H9 (cell line): ENCODE results near the gene SCTR. TPM values are rescaled to one million over a fixed set of nuclear protein-coding genes. Genes with fewer than 3 reads are reported as not detected.

Experiments used
- DNase-seq: peaks from one replicate; pipeline ENCODE4 v3.0.0-alpha.2; 2017
- H2AFZ ChIP-seq: one replicate; pipeline ENCODE4 v1.6.1; 2013; ENCODE audit warnings: mild to moderate bottlenecking, low read length, control low read depth, moderate library complexity
- H2AK5ac ChIP-seq: 2 replicates; pipeline ENCODE4 v1.6.1; 2013; ENCODE audit warnings: low read length, control low read depth, mixed read lengths; ENCODE audit not compliant: insufficient read length
- H2BK120ac ChIP-seq: one replicate; pipeline ENCODE4 v1.6.1; 2013; ENCODE audit warnings: low read depth, mild to moderate bottlenecking, low read length, control low read depth, inconsistent platforms; ENCODE audit not compliant: poor library complexity, severe bottlenecking
- H2BK12ac ChIP-seq: 2 replicates; pipeline ENCODE4 v1.6.1; 2013; ENCODE audit warnings: low read length, control low read depth, mixed read lengths, low read depth; ENCODE audit not compliant: insufficient read length
- H2BK15ac ChIP-seq: 2 replicates; pipeline ENCODE4 v1.6.1; 2013; ENCODE audit warnings: low read depth, low read length, control low read depth
- H2BK20ac ChIP-seq: one replicate; pipeline ENCODE4 v1.6.1; 2013; ENCODE audit warnings: low read depth, mild to moderate bottlenecking, low read length, control low read depth, inconsistent platforms; ENCODE audit not compliant: poor library complexity, severe bottlenecking
- H2BK5ac ChIP-seq: 2 replicates; pipeline ENCODE4 v1.6.1; 2013; ENCODE audit warnings: low read length, control low read depth, mixed read lengths; ENCODE audit not compliant: insufficient read length
- H3K14ac ChIP-seq: 2 replicates; pipeline ENCODE4 v1.6.1; 2013; ENCODE audit warnings: low read length, control low read depth; ENCODE audit not compliant: insufficient read depth
- H3K18ac ChIP-seq: 2 replicates; pipeline ENCODE4 v1.6.1; 2013; ENCODE audit warnings: low read depth, mild to moderate bottlenecking, mixed read lengths, low read length, control low read depth; ENCODE audit not compliant: insufficient read length
- H3K23ac ChIP-seq: 2 replicates; pipeline ENCODE4 v1.6.1; 2013; ENCODE audit warnings: low read length, control low read depth, mixed read lengths, low read depth; ENCODE audit not compliant: insufficient read length
- H3K23me2 ChIP-seq: 2 replicates; pipeline ENCODE4 v1.6.1; 2013; ENCODE audit warnings: low read depth, mild to moderate bottlenecking, mixed read lengths, low read length, control low read depth; ENCODE audit not compliant: insufficient read length, poor library complexity, severe bottlenecking
- H3K27ac ChIP-seq: 2 replicates; pipeline ENCODE4 v1.5.1; 2013; ENCODE audit warnings: low read length, control low read depth, mixed read lengths, low read depth; ENCODE audit not compliant: insufficient read length
- H3K27me3 ChIP-seq: 2 replicates; pipeline ENCODE4 v1.6.1; 2013; ENCODE audit warnings: low read length, control low read depth, inconsistent platforms; ENCODE audit not compliant: insufficient read depth
- H3K4ac ChIP-seq: 2 replicates; pipeline ENCODE4 v1.6.1; 2013; ENCODE audit warnings: low read depth, mild to moderate bottlenecking, control low read depth, inconsistent platforms, low read length, moderate library complexity
- H3K4me1 ChIP-seq: 2 replicates; pipeline ENCODE4 v1.6.1; 2013; ENCODE audit warnings: low read length, control low read depth, inconsistent platforms; ENCODE audit not compliant: insufficient read depth
- H3K4me2 ChIP-seq: 2 replicates; pipeline ENCODE4 v1.6.1; 2013; ENCODE audit warnings: low read length, control low read depth, mixed read lengths; ENCODE audit not compliant: insufficient read length, insufficient read depth
- H3K56ac ChIP-seq: 2 replicates; pipeline ENCODE4 v1.6.1; 2013; ENCODE audit warnings: low read depth, mild to moderate bottlenecking, mixed read lengths, low read length, control low read depth; ENCODE audit not compliant: insufficient read length
- H3K79me1 ChIP-seq: 2 replicates; pipeline ENCODE4 v1.6.1; 2013; ENCODE audit warnings: low read depth, mild to moderate bottlenecking, moderate library complexity, low read length, control low read depth, inconsistent platforms; ENCODE audit not compliant: insufficient read depth, poor library complexity, severe bottlenecking
- H3K79me2 ChIP-seq: 2 replicates; pipeline ENCODE4 v1.6.1; 2013; ENCODE audit warnings: low read length, control low read depth, inconsistent platforms; ENCODE audit not compliant: insufficient read depth
- H3K9ac ChIP-seq: 2 replicates; pipeline ENCODE4 v1.6.1; 2013; ENCODE audit warnings: low read length, control low read depth, mixed read lengths; ENCODE audit not compliant: insufficient read length; ENCODE audit errors: extremely low read depth
- H3K9me3 ChIP-seq: one replicate; pipeline ENCODE4 v1.6.1; 2013; ENCODE audit warnings: low read depth, low read length, inconsistent platforms; ENCODE audit not compliant: control insufficient read depth
- H3T11ph ChIP-seq: one replicate; pipeline ENCODE4 v1.6.1; 2013; ENCODE audit warnings: mild to moderate bottlenecking, low read length, control low read depth, inconsistent platforms
- H4K20me1 ChIP-seq: one replicate; pipeline ENCODE4 v1.6.1; 2013; ENCODE audit not compliant: control insufficient read depth, insufficient read length, insufficient read depth
- H4K5ac ChIP-seq: 2 replicates; pipeline ENCODE4 v1.6.1; 2013; ENCODE audit warnings: low read depth, mild to moderate bottlenecking, mixed read lengths, low read length, control low read depth; ENCODE audit not compliant: insufficient read length
- H4K8ac ChIP-seq: replicated peaks from 2 replicates; pipeline ENCODE4 v1.6.1; 2013; ENCODE audit warnings: low read length, control low read depth, mixed read lengths, low read depth; ENCODE audit not compliant: insufficient read length
- H4K91ac ChIP-seq: 2 replicates; pipeline ENCODE4 v1.6.1; 2013; ENCODE audit warnings: low read depth, mild to moderate bottlenecking, moderate library complexity, mixed read lengths, low read length, control low read depth; ENCODE audit not compliant: insufficient read length
- H3K27ac Mint-ChIP-seq, 3 experiments: 2 replicates in 2 of 3; 3 replicates in 1 of 3; pipeline ENCODE4 v1.8.0; 2020 to 2021; ENCODE audit warnings: mixed read lengths in 3 of 3, mild to moderate bottlenecking in 1 of 3, moderate library complexity in 1 of 3
- H3K27me3 Mint-ChIP-seq: 2 replicates; pipeline ENCODE4 v1.8.0; 2021; ENCODE audit warnings: low read depth, mild to moderate bottlenecking, moderate library complexity, mixed read lengths
- H3K36me3 Mint-ChIP-seq, 3 experiments: 2 replicates in 2 of 3; 3 replicates in 1 of 3; pipeline ENCODE4 v1.8.0; 2020 to 2021; ENCODE audit warnings: low read depth in 3 of 3, mixed read lengths in 3 of 3; ENCODE audit not compliant: insufficient read depth in 1 of 3
- H3K4me1 Mint-ChIP-seq, 2 experiments: 2 replicates each; pipeline ENCODE4 v1.8.0; 2020; ENCODE audit warnings: mixed read lengths in 2 of 2
- H3K4me3 Mint-ChIP-seq, 2 experiments: 2 replicates in 1 of 2; 3 replicates in 1 of 2; pipeline ENCODE4 v1.8.0; 2020 to 2021; ENCODE audit warnings: mild to moderate bottlenecking in 2 of 2, mixed read lengths in 2 of 2, moderate library complexity in 1 of 2
- H3K9me3 Mint-ChIP-seq, 2 experiments: 2 replicates in 1 of 2; 3 replicates in 1 of 2; pipeline ENCODE4 v1.8.0; 2020; ENCODE audit warnings: mild to moderate bottlenecking in 2 of 2, mixed read lengths in 2 of 2, moderate library complexity in 1 of 2
- WGBS: extraction: QIAGEN DNeasy Blood & Tissue Kit; methylation state at CpG from one replicate; pipeline ENCODE4 v1.1.7; 2013; ENCODE audit warnings: missing lambda C conversion rate, low lambda C conversion rate, mixed read lengths; ENCODE audit not compliant: insufficient read length; ENCODE audit errors: extremely low coverage; 5-methylcytosine and 5-hydroxymethylcytosine counted together
- total RNA-seq: library from RNA; stranded (reverse); gene quantifications from 2 replicates; pipeline ENCODE4 v1.2.1, GENCODE V29; 2021
- TF ChIP-seq, protein P1 (sequence below): fragments of 200-600 bp; sonication (generic); conservative IDR thresholded peaks from 3 replicates; pipeline ENCODE4 v1.8.0; 2021; ENCODE audit warnings: antibody characterized with exemption, mild to moderate bottlenecking

SCTR gene
- total RNA-seq, 1 experiment from 2014 or later = not detected

DNA sequence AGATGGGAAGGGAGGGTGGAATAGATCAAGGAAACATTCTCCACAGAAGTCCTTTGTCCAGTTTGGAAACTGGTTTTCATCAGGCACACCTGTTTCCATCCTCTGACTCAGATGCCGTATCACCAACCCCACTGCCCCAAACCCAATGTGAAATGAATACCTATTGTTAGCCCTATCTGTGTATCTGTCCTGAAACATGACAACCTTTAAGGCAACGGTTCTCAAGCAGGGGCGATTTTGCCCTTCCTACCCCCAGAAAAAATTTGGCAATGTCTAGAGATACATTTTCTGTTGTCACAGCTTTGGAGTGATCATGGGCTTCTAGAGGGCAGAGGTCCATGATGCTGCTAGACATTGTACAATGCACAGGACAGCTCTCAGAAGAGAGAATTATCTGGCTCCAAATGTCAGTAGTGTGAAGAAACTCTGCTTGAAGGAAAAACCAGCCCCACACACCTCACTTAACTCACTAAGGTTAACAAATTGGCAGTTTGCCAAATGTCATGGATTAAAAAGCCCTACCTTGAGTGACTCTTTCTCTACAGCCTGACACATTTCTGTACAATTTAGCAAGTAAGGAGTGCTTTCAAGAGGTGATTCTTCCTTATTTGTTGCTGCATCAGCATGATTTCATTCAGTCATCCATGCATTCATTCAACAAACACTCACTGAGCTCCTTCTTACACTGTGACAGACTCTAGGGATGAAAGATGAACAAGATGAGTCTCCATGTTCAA, 3.4 kb downstream of the SCTR start:
- peaks cover 21 to 28% of the 10 kb centered on the region in 2 experiments for H3K4me1 Mint-ChIP-seq
- Histone ChIP-seq H2BK5ac (no peak overlapping the region), H4K91ac (no peak overlapping the region), H3K4me2 (no peak overlapping the region), H3K79me1 (no peaks in the 10 kb centered on the region), H4K5ac (no peak overlapping the region), H4K20me1 (no peaks in the 10 kb centered on the region), H3K27me3 (peaks cover 22% of the 10 kb centered on the region), H3K23ac (no peak overlapping the region), H3K14ac (no peak overlapping the region), H3K9me3 (no peaks in the 10 kb centered on the region), H3K79me2 (no peaks in the 10 kb centered on the region), H3K4me1 (no peaks in the 10 kb centered on the region), H2BK20ac (no peak overlapping the region), H3K9ac (no peak overlapping the region), H3K18ac (no peak overlapping the region), H3K27ac (no peak overlapping the region), H3T11ph (no peak overlapping the region), H2AFZ (no peak overlapping the region), H3K4ac (no peak overlapping the region), H2AK5ac (no peak overlapping the region), H2BK12ac (no peak overlapping the region), H4K8ac (no peak overlapping the region), H2BK120ac (no peak overlapping the region), H2BK15ac (no peak overlapping the region), H3K56ac (no peak overlapping the region), H3K23me2 (peaks cover 8% of the 10 kb centered on the region)
- no CpG with 5 or more reads among the region's 3 CpGs for WGBS
- no peak overlapping the region for H3K4me3 Mint-ChIP-seq
- TF ChIP-seq, protein P1, sequence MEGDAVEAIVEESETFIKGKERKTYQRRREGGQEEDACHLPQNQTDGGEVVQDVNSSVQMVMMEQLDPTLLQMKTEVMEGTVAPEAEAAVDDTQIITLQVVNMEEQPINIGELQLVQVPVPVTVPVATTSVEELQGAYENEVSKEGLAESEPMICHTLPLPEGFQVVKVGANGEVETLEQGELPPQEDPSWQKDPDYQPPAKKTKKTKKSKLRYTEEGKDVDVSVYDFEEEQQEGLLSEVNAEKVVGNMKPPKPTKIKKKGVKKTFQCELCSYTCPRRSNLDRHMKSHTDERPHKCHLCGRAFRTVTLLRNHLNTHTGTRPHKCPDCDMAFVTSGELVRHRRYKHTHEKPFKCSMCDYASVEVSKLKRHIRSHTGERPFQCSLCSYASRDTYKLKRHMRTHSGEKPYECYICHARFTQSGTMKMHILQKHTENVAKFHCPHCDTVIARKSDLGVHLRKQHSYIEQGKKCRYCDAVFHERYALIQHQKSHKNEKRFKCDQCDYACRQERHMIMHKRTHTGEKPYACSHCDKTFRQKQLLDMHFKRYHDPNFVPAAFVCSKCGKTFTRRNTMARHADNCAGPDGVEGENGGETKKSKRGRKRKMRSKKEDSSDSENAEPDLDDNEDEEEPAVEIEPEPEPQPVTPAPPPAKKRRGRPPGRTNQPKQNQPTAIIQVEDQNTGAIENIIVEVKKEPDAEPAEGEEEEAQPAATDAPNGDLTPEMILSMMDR = no peak
- no peak for DNase-seq
- H3K36me3 Mint-ChIP-seq = peaks cover 0 to 2% (median 0%) of the 10 kb centered on the region in 3 experiments; a peak in 2 of 7 replicates
- peaks cover 0 to 4% of the 10 kb centered on the region in 2 experiments; a peak in 1 of 5 replicates for H3K9me3 Mint-ChIP-seq
- peaks cover 71% of the 10 kb centered on the region for H3K27me3 Mint-ChIP-seq
- H3K27ac Mint-ChIP-seq = no peak overlapping the region
